Brain microvascular endothelial cell (primary cell): ENCODE measurements around the gene MLKL.
A peak's percentile ranks its signal among the peaks of the same experiment; 100 is the strongest.

ENCODE experiments used
- DNase-seq: peaks from one replicate; pipeline ENCODE4 v3.0.0-alpha.2; 2020
- H3K27ac ChIP-seq: fragments of 250-450 bp; sonication (Bioruptor Pico); 2 replicates; pipeline ENCODE4 v1.5.1; 2020; ENCODE audit warnings: mild to moderate bottlenecking, moderate library complexity
- H3K27me3 ChIP-seq: fragments of 250-450 bp; sonication (Bioruptor Pico); replicated peaks from 2 replicates; pipeline ENCODE4 v1.5.1; 2020; ENCODE audit warnings: mild to moderate bottlenecking
- H3K36me3 ChIP-seq: fragments of 250-450 bp; sonication (Bioruptor Pico); replicated peaks from 2 replicates; pipeline ENCODE4 v1.5.1; 2020; ENCODE audit warnings: mild to moderate bottlenecking
- H3K4me3 ChIP-seq: 2 replicates; pipeline ENCODE4 v1.5.1; 2011; ENCODE audit warnings: low read depth, mild to moderate bottlenecking, control low read depth, low read length, moderate library complexity
- CTCF ChIP-seq: IDR thresholded peaks from 2 replicates; pipeline ENCODE4 v1.5.1; 2011; ENCODE audit warnings: low read depth, mild to moderate bottlenecking, moderate library complexity, low read length, control low read depth, inconsistent platforms; ENCODE audit errors: missing control alignments
- in situ Hi-C: cut with HindIII; loops from 2 replicates; pipeline ENCODE4 v1.10.0; 2017; ENCODE audit warnings: low sequenced_read_pairs, low pct_ligation_motif_present

The MLKL gene

GRCh38 chr16:74667255-74667700 is 33.4 kb downstream of the MLKL start:
- TF ChIP-seq CTCF = no peak
- Histone ChIP-seq H3K27me3 (no peaks in the 10 kb centered on the region), H3K4me3 (peak overlapping the region; percentile 68), H3K27ac (no peak overlapping the region), H3K36me3 (peaks cover 17% of the 10 kb centered on the region)
- in situ Hi-C loops = no loop called here
- no peak for DNase-seq

- TF ChIP-seq CTCF = no peak
- Histone ChIP-seq H3K4me3 (peak within 1 kb of the TSS; percentile 94), H3K27ac (peak within 1 kb of the TSS; percentile 59), H3K36me3 (peaks cover 14% of the 10 kb centered on the region), H3K27me3 (no peaks in the 10 kb centered on the region)
- peak; percentile 98 for DNase-seq
- in situ Hi-C loops = no loop called here
These were observed 34.0 kb downstream of the MLKL start, which contains the start of gene RFWD3 for GRCh38 chr16:74666425-74667254. Gene RFWD3 (minus strand): TSS chr16:74666877. CDS start chr16:74661449, 5,428 bp downstream.

- Histone ChIP-seq H3K36me3 (peaks cover 13% of the 10 kb centered on the region), H3K27ac (peak overlapping the region; percentile 59), H3K27me3 (no peaks in the 10 kb centered on the region), H3K4me3 (peak overlapping the region; percentile 94)
- TF ChIP-seq CTCF = no peak
- in situ Hi-C loops = no loop called here
- no peak for DNase-seq
These were observed 34.6 kb downstream of the MLKL start for GRCh38 chr16:74666010-74666421.

GRCh38 chr16:74661064-74661463 is 39.6 kb downstream of the MLKL start:
- no peak for DNase-seq
- Histone ChIP-seq H3K27me3 (no peaks in the 10 kb centered on the region), H3K4me3 (no peak overlapping the region), H3K27ac (no peak overlapping the region), H3K36me3 (peaks cover 26% of the 10 kb centered on the region)
- no peak for TF ChIP-seq CTCF
- in situ Hi-C loops = no loop called here

- in situ Hi-C loops = no loop called here
- no peak for DNase-seq
- TF ChIP-seq CTCF = no peak
- no peak overlapping the region for H3K4me3 ChIP-seq
- no peak overlapping the region for H3K27ac ChIP-seq
- H3K27me3 ChIP-seq = no peaks in the 10 kb centered on the region
- peaks cover 26% of the 10 kb centered on the region for H3K36me3 ChIP-seq
These were observed 40.3 kb downstream of the MLKL start for GRCh38 chr16:74660383-74660782.
